SK-N-SH treated with all-trans-retinoic acid at 6 μM for 48 hours (cell line): ENCODE results near the gene CLEC16A.
"Not testable (repeated sequence)": the region's sequence is repeated elsewhere in the genome, so short reads cannot be mapped to it uniquely, and the experiment has no call there.

Experiments
- ATAC-seq: fragments of 200-7000 bp; cut with Tn5 transposase; 3 replicates; pipeline ENCODE4 v1.9.1; 2020; ENCODE audit warnings: mild to moderate bottlenecking, moderate library complexity
- ARNTL ChIP-seq: fragments of 450-650 bp; formaldehyde crosslinking; IDR thresholded peaks from 2 replicates; pipeline ENCODE4 v1.5.0; 2020; ENCODE audit warnings: low read depth, mild to moderate bottlenecking, moderate library complexity, borderline replicate concordance
- BACH2 ChIP-seq: fragments of 250-450 bp; sonication (Bioruptor Pico); IDR thresholded peaks from 2 replicates; pipeline ENCODE4 v1.9.0; 2021; ENCODE audit warnings: mild to moderate bottlenecking, borderline replicate concordance
- CREB5 ChIP-seq: fragments of 250-450 bp; sonication (Bioruptor Pico); IDR thresholded peaks from 2 replicates; pipeline ENCODE4 v1.5.1; 2020; ENCODE audit warnings: low read depth, mild to moderate bottlenecking, moderate library complexity
- GLIS3 ChIP-seq: fragments of 250-450 bp; sonication (Bioruptor Pico); IDR thresholded peaks from 2 replicates; pipeline ENCODE4 v1.5.0; 2020; ENCODE audit warnings: mild to moderate bottlenecking, moderate library complexity
- ISL1 ChIP-seq: fragments of 250-450 bp; sonication (Bioruptor Pico); IDR thresholded peaks from 2 replicates; pipeline ENCODE4 v2.1.2; 2022; ENCODE audit warnings: mild to moderate bottlenecking, moderate library complexity
- OSR1 ChIP-seq: fragments of 250-450 bp; sonication (Bioruptor Pico); IDR thresholded peaks from 2 replicates; pipeline ENCODE4 v1.8.0; 2022; ENCODE audit warnings: moderate library complexity, mild to moderate bottlenecking, inconsistent platforms
- PATZ1 ChIP-seq: fragments of 250-450 bp; sonication (Bioruptor Pico); IDR thresholded peaks from 2 replicates; pipeline ENCODE4 v1.8.0; 2020; ENCODE audit warnings: mild to moderate bottlenecking, moderate library complexity, borderline replicate concordance
- PPARA ChIP-seq: fragments of 250-450 bp; sonication (Bioruptor Pico); IDR thresholded peaks from 2 replicates; pipeline ENCODE4 v1.5.0; 2020; ENCODE audit warnings: mild to moderate bottlenecking, borderline replicate concordance
- SNAI2 ChIP-seq: fragments of 250-450 bp; sonication (Bioruptor Pico); IDR thresholded peaks from 2 replicates; pipeline ENCODE4 v1.5.0; 2020; ENCODE audit warnings: mild to moderate bottlenecking, moderate library complexity
- TOX ChIP-seq: fragments of 250-450 bp; sonication (Bioruptor Pico); IDR thresholded peaks from 2 replicates; pipeline ENCODE4 v1.8.0; 2021; ENCODE audit warnings: mild to moderate bottlenecking, moderate library complexity, borderline replicate concordance
- TSHZ2 ChIP-seq: fragments of 250-450 bp; sonication (Bioruptor Pico); IDR thresholded peaks from 2 replicates; pipeline ENCODE4 v1.5.0; 2020; ENCODE audit warnings: mild to moderate bottlenecking, moderate library complexity
- ZC3H10 ChIP-seq: fragments of 250-450 bp; sonication (Bioruptor Pico); IDR thresholded peaks from 2 replicates; pipeline ENCODE4 v1.5.1; 2021; ENCODE audit warnings: mild to moderate bottlenecking, moderate library complexity
- ZFP3 ChIP-seq: fragments of 250-450 bp; sonication (Bioruptor Pico); IDR thresholded peaks from 2 replicates; pipeline ENCODE4 v1.5.0; 2020; ENCODE audit warnings: mild to moderate bottlenecking, moderate library complexity
- ZFP30 ChIP-seq: fragments of 450-650 bp; formaldehyde crosslinking; IDR thresholded peaks from 2 replicates; pipeline ENCODE4 v1.5.0; 2022; ENCODE audit warnings: mild to moderate bottlenecking, moderate library complexity
- ZNF70 ChIP-seq: fragments of 450-650 bp; formaldehyde crosslinking; IDR thresholded peaks from 2 replicates; pipeline ENCODE4 v1.5.0; 2020; ENCODE audit warnings: mild to moderate bottlenecking, moderate library complexity
- ZNF8 ChIP-seq: fragments of 450-650 bp; formaldehyde crosslinking; IDR thresholded peaks from 2 replicates; pipeline ENCODE4 v1.5.0; 2020; ENCODE audit warnings: mild to moderate bottlenecking, moderate library complexity
- TF ChIP-seq, protein P1 (sequence below): fragments of 250-450 bp; sonication (Bioruptor Pico); IDR thresholded peaks from 2 replicates; pipeline ENCODE4 v1.8.0; 2021; ENCODE audit warnings: low read depth, mild to moderate bottlenecking, moderate library complexity, borderline replicate concordance
- TF ChIP-seq, protein P2 (sequence below): fragments of 250-450 bp; sonication (Bioruptor Pico); IDR thresholded peaks from 2 replicates; pipeline ENCODE4 v1.5.1; 2021; ENCODE audit warnings: mild to moderate bottlenecking, moderate library complexity

CLEC16A gene

GRCh38 chr16:10965440-10966061, 21.2 kb downstream of the CLEC16A start:
- TF ChIP-seq BACH2: no peak
- TF ChIP-seq ZFP3 (CRISPR knock-in tag): no peak
- TF ChIP-seq ZC3H10 (CRISPR knock-in tag): no peak
- TF ChIP-seq GLIS3 (CRISPR knock-in tag): no peak
- no peak for TF ChIP-seq TSHZ2
- TF ChIP-seq, all 23 proteins: peak for 0
- no peak for ATAC-seq

- no peak for ATAC-seq
- TF ChIP-seq ZNF70 (CRISPR knock-in tag) (no peak), OSR1 (CRISPR knock-in tag) (no peak), TOX (CRISPR knock-in tag) (no peak), ZC3H10 (CRISPR knock-in tag) (no peak), ZFP30 (CRISPR knock-in tag) (no peak)
- TF ChIP-seq, protein P1, sequence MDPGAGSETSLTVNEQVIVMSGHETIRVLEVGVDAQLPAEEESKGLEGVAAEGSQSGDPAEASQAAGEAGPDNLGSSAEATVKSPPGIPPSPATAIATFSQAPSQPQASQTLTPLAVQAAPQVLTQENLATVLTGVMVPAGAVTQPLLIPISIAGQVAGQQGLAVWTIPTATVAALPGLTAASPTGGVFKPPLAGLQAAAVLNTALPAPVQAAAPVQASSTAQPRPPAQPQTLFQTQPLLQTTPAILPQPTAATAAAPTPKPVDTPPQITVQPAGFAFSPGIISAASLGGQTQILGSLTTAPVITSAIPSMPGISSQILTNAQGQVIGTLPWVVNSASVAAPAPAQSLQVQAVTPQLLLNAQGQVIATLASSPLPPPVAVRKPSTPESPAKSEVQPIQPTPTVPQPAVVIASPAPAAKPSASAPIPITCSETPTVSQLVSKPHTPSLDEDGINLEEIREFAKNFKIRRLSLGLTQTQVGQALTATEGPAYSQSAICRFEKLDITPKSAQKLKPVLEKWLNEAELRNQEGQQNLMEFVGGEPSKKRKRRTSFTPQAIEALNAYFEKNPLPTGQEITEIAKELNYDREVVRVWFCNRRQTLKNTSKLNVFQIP (CRISPR knock-in tag): no peak
Measured at GRCh38 chr16:10966129-10966528, 21.8 kb downstream of the CLEC16A start.

- ATAC-seq: not testable (repeated sequence)
Measured at GRCh38 chr16:10966559-10966958, 22.2 kb downstream of the CLEC16A start.

GRCh38 chr16:10967986-10968385, 23.6 kb downstream of the CLEC16A start:
- TF ChIP-seq, protein P1 (CRISPR knock-in tag): no peak
- TF ChIP-seq ZFP3 (CRISPR knock-in tag) (no peak), ARNTL (CRISPR knock-in tag) (no peak), SNAI2 (CRISPR knock-in tag) (no peak), ISL1 (CRISPR knock-in tag) (no peak), ZFP30 (CRISPR knock-in tag) (no peak), BACH2 (no peak), PPARA (no peak), TSHZ2 (no peak), ZC3H10 (CRISPR knock-in tag) (no peak), PATZ1 (CRISPR knock-in tag) (no peak), ZNF8 (no peak), CREB5 (CRISPR knock-in tag) (no peak), ZNF70 (CRISPR knock-in tag) (no peak), OSR1 (CRISPR knock-in tag) (no peak)
- TF ChIP-seq, protein P2, sequence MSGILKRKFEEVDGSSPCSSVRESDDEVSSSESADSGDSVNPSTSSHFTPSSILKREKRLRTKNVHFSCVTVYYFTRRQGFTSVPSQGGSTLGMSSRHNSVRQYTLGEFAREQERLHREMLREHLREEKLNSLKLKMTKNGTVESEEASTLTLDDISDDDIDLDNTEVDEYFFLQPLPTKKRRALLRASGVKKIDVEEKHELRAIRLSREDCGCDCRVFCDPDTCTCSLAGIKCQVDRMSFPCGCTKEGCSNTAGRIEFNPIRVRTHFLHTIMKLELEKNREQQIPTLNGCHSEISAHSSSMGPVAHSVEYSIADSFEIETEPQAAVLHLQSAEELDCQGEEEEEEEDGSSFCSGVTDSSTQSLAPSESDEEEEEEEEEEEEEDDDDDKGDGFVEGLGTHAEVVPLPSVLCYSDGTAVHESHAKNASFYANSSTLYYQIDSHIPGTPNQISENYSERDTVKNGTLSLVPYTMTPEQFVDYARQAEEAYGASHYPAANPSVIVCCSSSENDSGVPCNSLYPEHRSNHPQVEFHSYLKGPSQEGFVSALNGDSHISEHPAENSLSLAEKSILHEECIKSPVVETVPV (CRISPR knock-in tag): no peak
- peak; percentile 11; the same call in 1 of the 3 replicates for ATAC-seq
